AG09319 (cell line): Measurements from ENCODE around the gene HPX.

Experiments used
- DNase-seq: peaks from one replicate; pipeline ENCODE4 v3.0.0-alpha.2; 2010; ENCODE audit warnings: low read depth; ENCODE audit errors: extremely low read depth
- TF ChIP-seq, protein P1 (sequence below): IDR thresholded peaks from 2 replicates; pipeline ENCODE4 v1.5.1; 2011; ENCODE audit warnings: low read depth, mild to moderate bottlenecking, inconsistent platforms, low read length, moderate library complexity

Gene HPX

DNA sequence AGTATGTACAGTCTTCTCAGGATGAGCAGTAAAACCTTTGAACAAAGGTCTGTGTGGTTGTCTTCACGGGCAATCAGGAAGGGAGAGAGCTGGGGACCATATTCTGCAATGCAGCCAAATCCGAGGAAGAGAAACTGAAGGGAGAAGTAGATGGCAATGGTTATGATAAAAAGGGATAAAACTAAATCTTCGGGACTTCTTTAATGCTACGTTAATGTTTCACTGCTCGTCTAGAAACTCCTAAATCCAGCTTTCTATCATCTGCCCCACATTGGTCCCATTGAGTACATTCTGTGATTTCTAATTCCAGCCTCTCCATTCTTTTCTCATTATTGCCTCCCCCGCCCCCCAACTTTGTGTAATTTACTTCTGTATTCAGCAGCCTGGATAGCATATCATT lies 42.2 kb upstream of the HPX start:
- TF ChIP-seq, protein P1, sequence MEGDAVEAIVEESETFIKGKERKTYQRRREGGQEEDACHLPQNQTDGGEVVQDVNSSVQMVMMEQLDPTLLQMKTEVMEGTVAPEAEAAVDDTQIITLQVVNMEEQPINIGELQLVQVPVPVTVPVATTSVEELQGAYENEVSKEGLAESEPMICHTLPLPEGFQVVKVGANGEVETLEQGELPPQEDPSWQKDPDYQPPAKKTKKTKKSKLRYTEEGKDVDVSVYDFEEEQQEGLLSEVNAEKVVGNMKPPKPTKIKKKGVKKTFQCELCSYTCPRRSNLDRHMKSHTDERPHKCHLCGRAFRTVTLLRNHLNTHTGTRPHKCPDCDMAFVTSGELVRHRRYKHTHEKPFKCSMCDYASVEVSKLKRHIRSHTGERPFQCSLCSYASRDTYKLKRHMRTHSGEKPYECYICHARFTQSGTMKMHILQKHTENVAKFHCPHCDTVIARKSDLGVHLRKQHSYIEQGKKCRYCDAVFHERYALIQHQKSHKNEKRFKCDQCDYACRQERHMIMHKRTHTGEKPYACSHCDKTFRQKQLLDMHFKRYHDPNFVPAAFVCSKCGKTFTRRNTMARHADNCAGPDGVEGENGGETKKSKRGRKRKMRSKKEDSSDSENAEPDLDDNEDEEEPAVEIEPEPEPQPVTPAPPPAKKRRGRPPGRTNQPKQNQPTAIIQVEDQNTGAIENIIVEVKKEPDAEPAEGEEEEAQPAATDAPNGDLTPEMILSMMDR = no peak
- DNase-seq = no peak

- no peak for DNase-seq
- TF ChIP-seq, protein P1 = no peak
Measured at GRCh38 chr11:6482441-6482840, 41.7 kb upstream of the HPX start.

DNA sequence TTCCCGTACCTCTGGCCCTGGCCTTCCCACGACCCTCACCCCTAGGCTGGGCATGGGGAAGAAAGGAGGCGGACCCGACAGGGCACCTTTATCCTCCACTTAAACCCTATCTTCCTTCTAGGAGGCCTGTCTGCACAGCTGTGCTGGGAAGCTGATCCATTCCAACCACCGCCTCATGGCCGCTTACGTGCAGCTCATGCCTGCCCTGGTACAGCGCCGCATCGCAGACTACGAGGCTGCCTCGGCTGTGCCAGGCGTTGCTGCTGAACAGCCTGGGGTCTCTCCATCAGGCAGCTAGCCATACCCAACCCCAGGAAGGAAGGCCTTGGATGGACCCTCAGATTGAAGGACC lies 41.1 kb upstream of the HPX start:
- TF ChIP-seq, protein P1 = no peak
- DNase-seq = no peak

GRCh38 chr11:6481012-6481923 lies 40.5 kb upstream of the HPX start, which contains the start of the genes ARFIP2 and TIMM10B:
TSS of gene ARFIP2 (minus strand) at chr11:6481331. CDS start at chr11:6480421, 910 bp downstream.
TSS of gene TIMM10B (plus strand) at chr11:6481501. CDS start at chr11:6481517, 16 bp downstream.
- TF ChIP-seq, protein P1 = no peak
- peak; percentile 93 for DNase-seq

DNA sequence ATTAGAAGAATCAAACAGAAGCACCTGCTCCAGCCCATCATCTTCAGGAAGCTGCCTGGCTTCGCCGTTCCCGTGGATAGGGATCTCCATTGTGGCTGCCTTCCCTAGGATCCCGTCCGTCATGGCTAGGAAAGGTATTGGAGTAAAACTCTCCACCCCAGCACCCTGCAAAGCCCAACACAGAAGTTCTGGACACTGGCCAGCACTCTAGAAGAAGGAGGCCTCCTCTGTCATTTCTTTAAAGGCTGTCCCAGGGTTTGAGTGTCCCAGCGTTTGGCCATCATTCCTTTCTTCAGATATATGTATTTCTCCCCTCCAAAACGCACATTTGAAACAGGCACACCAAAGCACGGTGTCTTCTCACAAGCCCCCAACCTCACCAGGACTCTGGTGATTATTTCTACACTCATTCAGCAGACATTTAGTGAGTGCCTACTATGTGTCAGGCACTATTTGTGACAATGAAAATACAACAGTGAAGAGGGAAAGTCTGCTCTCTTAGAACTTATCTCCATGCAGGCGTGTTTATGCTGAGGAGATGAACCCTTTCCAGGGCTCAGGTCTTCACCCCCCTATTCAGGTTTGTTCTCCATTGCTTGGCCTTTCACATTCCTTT lies 39.6 kb upstream of the HPX start:
- TF ChIP-seq, protein P1 = no peak
- DNase-seq = no peak

GRCh38 chr11:6476571-6476970 lies 35.8 kb upstream of the HPX start:
- TF ChIP-seq, protein P1 = no peak
- no peak for DNase-seq

DNA sequence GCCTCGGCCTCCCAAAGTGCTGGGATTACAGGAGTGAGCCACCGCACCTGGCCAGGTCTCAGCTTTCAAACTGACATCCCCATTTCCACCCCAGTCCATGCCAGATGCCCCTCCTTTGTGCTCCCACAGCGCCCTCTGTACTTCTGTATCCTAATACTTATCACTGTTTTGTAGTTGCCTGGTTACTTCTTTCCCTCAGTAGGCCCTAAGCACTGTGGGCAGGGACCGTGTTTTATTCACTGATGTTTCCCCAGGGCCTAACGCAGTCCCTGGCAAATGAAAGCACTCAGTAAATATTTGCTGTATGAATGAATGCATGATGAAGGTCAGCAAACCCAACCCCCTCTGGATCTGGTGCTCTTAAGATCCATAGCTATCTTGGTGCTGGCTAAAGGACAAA lies 35.1 kb upstream of the HPX start:
- DNase-seq = no peak
- TF ChIP-seq, protein P1 = no peak
